ENCODE data around the gene BLTP3B. TPM values are rescaled to one million over a fixed set of nuclear protein-coding genes. Genes with fewer than 3 reads are reported as not detected.

Gene BLTP3B
- total and polyA plus RNA-seq, 2 experiments from 2014 or later, result 14.1 to 21.9 TPM

GRCh38 chr12:100123316-100124095 lies 19.2 kb downstream of the BLTP3B start:
- Histone ChIP-seq H3K27ac (no peak overlapping the region), H3K4me3 (no peak overlapping the region), H3K36me3 (no peaks in the 10 kb centered on the region), H3K4me1 (ENCODE audit: low read depth) (peaks cover 11% of the 10 kb centered on the region), H3K27me3 (no peaks in the 10 kb centered on the region), H3K9me3 (ENCODE audit: low read depth) (no peaks in the 10 kb centered on the region)
- no peak for TF ChIP-seq CTCF (IDR thresholded peaks at IDR 0.05; ENCODE audit: low read depth, low read length)
- DNase-seq (ENCODE audit: low read depth in 1 of 2, low spot score in 1 of 2), result no peak

- H3K4me3 ChIP-seq, result no peak overlapping the region
- no peak for DNase-seq (ENCODE audit: low read depth in 1 of 2, low spot score in 1 of 2)
- no peak overlapping the region for H3K27ac ChIP-seq
Observed at GRCh38 chr12:100120355-100120754, 22.3 kb downstream of the BLTP3B start.

GRCh38 chr12:100115291-100115690 lies 27.4 kb downstream of the BLTP3B start:
- H3K9me3 ChIP-seq (ENCODE audit: low read depth), result no peaks in the 10 kb centered on the region
- H3K36me3 ChIP-seq, result no peaks in the 10 kb centered on the region
- no peak for TF ChIP-seq CTCF (IDR thresholded peaks at IDR 0.05; ENCODE audit: low read depth, low read length)
- H3K4me3 ChIP-seq, result no peak overlapping the region
- DNase-seq (ENCODE audit: low read depth in 1 of 2, low spot score in 1 of 2), result no peak
- no peaks in the 10 kb centered on the region for H3K27me3 ChIP-seq
- H3K27ac ChIP-seq, result no peak overlapping the region
- no peaks in the 10 kb centered on the region for H3K4me1 ChIP-seq (ENCODE audit: low read depth)

More at GRCh38 chr12:100120355-100120754, 22.3 kb downstream of the BLTP3B start:
- no peaks in the 10 kb centered on the region for H3K27me3 ChIP-seq
- no peaks in the 10 kb centered on the region for H3K9me3 ChIP-seq (ENCODE audit: low read depth)
- H3K36me3 ChIP-seq, result no peaks in the 10 kb centered on the region
- no peaks in the 10 kb centered on the region for H3K4me1 ChIP-seq (ENCODE audit: low read depth)
- no peak for TF ChIP-seq CTCF (IDR thresholded peaks at IDR 0.05; ENCODE audit: low read depth, low read length)

- Histone ChIP-seq H3K9me3 (ENCODE audit: low read depth) (no peaks in the 10 kb centered on the region), H3K4me3 (no peak overlapping the region), H3K27ac (no peak overlapping the region), H3K27me3 (no peaks in the 10 kb centered on the region), H3K36me3 (no peaks in the 10 kb centered on the region), H3K4me1 (ENCODE audit: low read depth) (no peaks in the 10 kb centered on the region)
- DNase-seq (ENCODE audit: low read depth in 1 of 2, low spot score in 1 of 2), result peak in 1 of 2 donors; percentile 22
- no peak for TF ChIP-seq CTCF (IDR thresholded peaks at IDR 0.05; ENCODE audit: low read depth, low read length)
Observed at GRCh38 chr12:100114574-100114973, 28.1 kb downstream of the BLTP3B start.

GRCh38 chr12:100110276-100110675 lies 32.4 kb downstream of the BLTP3B start:
- Histone ChIP-seq H3K4me1 (ENCODE audit: low read depth) (no peaks in the 10 kb centered on the region), H3K27me3 (no peaks in the 10 kb centered on the region), H3K36me3 (no peaks in the 10 kb centered on the region), H3K9me3 (ENCODE audit: low read depth) (no peaks in the 10 kb centered on the region), H3K27ac (no peak overlapping the region), H3K4me3 (no peak overlapping the region)
- no peak for DNase-seq (ENCODE audit: low read depth in 1 of 2, low spot score in 1 of 2)
- TF ChIP-seq CTCF (IDR thresholded peaks at IDR 0.05; ENCODE audit: low read depth, low read length), result no peak
